HG03039 (cell line): Measurements from ENCODE around the gene SIGLEC7.
"Not testable (repeated sequence)": the region's sequence is repeated elsewhere in the genome, so short reads cannot be mapped to it uniquely, and the experiment has no call there.

Source experiments
- ATAC-seq: cut with Tn5 transposase; IDR thresholded peaks from one replicate; pipeline ENCODE4 v1.9.1; 2021; ENCODE audit warnings: mild to moderate bottlenecking, moderate library complexity; ENCODE audit not compliant: unreplicated experiment

SIGLEC7 gene

GRCh38 chr19:51164215-51164614 lies 22.1 kb downstream of the SIGLEC7 start:
- no peak for ATAC-seq

GRCh38 chr19:51166846-51167490 lies 24.9 kb downstream of the SIGLEC7 start:
- no peak for ATAC-seq

GRCh38 chr19:51168564-51169282 lies 26.6 kb downstream of the SIGLEC7 start:
- ATAC-seq, result no peak

GRCh38 chr19:51169283-51169918 lies 27.3 kb downstream of the SIGLEC7 start:
- ATAC-seq, result not testable (repeated sequence)

- ATAC-seq, result no peak
Observed at GRCh38 chr19:51172223-51172622, 30.1 kb downstream of the SIGLEC7 start.

GRCh38 chr19:51173681-51174080 lies 31.6 kb downstream of the SIGLEC7 start:
- ATAC-seq, result no peak

- no peak for ATAC-seq
Observed at GRCh38 chr19:51179256-51179655, 37.2 kb downstream of the SIGLEC7 start.

GRCh38 chr19:51181377-51181912 lies 39.3 kb downstream of the SIGLEC7 start:
- ATAC-seq, result no peak

- ATAC-seq, result no peak
Observed at GRCh38 chr19:51181913-51182419, 39.9 kb downstream of the SIGLEC7 start.

GRCh38 chr19:51183629-51184028 lies 41.5 kb downstream of the SIGLEC7 start:
- ATAC-seq, result no peak

GRCh38 chr19:51185069-51185867 lies 43.2 kb downstream of the SIGLEC7 start:
- no peak for ATAC-seq

- no peak for ATAC-seq
Observed at GRCh38 chr19:51185868-51186215, 43.7 kb downstream of the SIGLEC7 start.

GRCh38 chr19:51186323-51186722 lies 44.2 kb downstream of the SIGLEC7 start:
- no peak for ATAC-seq

- no peak for ATAC-seq
Observed at GRCh38 chr19:51187395-51188226, 45.5 kb downstream of the SIGLEC7 start.

- ATAC-seq, result no peak
Observed at GRCh38 chr19:51188227-51188559, 46.1 kb downstream of the SIGLEC7 start.

GRCh38 chr19:51192689-51193088 lies 50.6 kb downstream of the SIGLEC7 start:
- ATAC-seq, result no peak

GRCh38 chr19:51194527-51195315 lies 52.6 kb downstream of the SIGLEC7 start:
- ATAC-seq, result no peak

- ATAC-seq, result no peak
Observed at GRCh38 chr19:51195316-51195586, 53.1 kb downstream of the SIGLEC7 start.

GRCh38 chr19:51195616-51196015 lies 53.5 kb downstream of the SIGLEC7 start:
- no peak for ATAC-seq

- ATAC-seq, result no peak
Observed at GRCh38 chr19:51196181-51196580, 54.1 kb downstream of the SIGLEC7 start.
